Measurements from ENCODE around the gene FGD6.
"Not testable (repeated sequence)": the region's sequence is repeated elsewhere in the genome, so short reads cannot be mapped to it uniquely, and the experiment has no call there.

FGD6 gene

GRCh38 chr12:95158919-95159318 is 58.3 kb downstream of the FGD6 start:
- no peaks in the 10 kb centered on the region for H3K4me1 ChIP-seq (ENCODE audit: control insufficient read depth, insufficient read depth, low read length, poor library complexity, severe bottlenecking)
- DNase-seq = no peak
- no peaks in the 10 kb centered on the region for H3K9me3 ChIP-seq (ENCODE audit: control insufficient read depth, low read length)
- H3K27me3 ChIP-seq (replicated peaks; ENCODE audit: control insufficient read depth, insufficient read depth, low read length, poor library complexity, severe bottlenecking) = no peaks in the 10 kb centered on the region
- H3K4me3 ChIP-seq (ENCODE audit: insufficient read depth, low read depth, low read length, poor library complexity, severe bottlenecking) = no peak overlapping the region
- H3K27ac ChIP-seq (ENCODE audit: insufficient read depth, low read length, poor library complexity, severe bottlenecking) = no peak overlapping the region
- no peaks in the 10 kb centered on the region for H3K36me3 ChIP-seq (ENCODE audit: control insufficient read depth, insufficient read depth, low read length)

- no peak for DNase-seq
Measured at GRCh38 chr12:95151821-95152220, 65.4 kb downstream of the FGD6 start.

GRCh38 chr12:95151406-95151805 is 65.9 kb downstream of the FGD6 start:
- Histone ChIP-seq H3K36me3 (ENCODE audit: control insufficient read depth, insufficient read depth, low read length) (no peaks in the 10 kb centered on the region), H3K9me3 (ENCODE audit: control insufficient read depth, low read length) (no peaks in the 10 kb centered on the region), H3K4me1 (ENCODE audit: control insufficient read depth, insufficient read depth, low read length, poor library complexity, severe bottlenecking) (no peaks in the 10 kb centered on the region), H3K27ac (ENCODE audit: insufficient read depth, low read length, poor library complexity, severe bottlenecking) (no peak overlapping the region), H3K27me3 (replicated peaks; ENCODE audit: control insufficient read depth, insufficient read depth, low read length, poor library complexity, severe bottlenecking) (no peaks in the 10 kb centered on the region), H3K4me3 (ENCODE audit: insufficient read depth, low read depth, low read length, poor library complexity, severe bottlenecking) (no peak overlapping the region)
- DNase-seq = no peak

More at GRCh38 chr12:95151821-95152220, 65.4 kb downstream of the FGD6 start:
- no peak overlapping the region for H3K27ac ChIP-seq (ENCODE audit: insufficient read depth, low read length, poor library complexity, severe bottlenecking)
- no peaks in the 10 kb centered on the region for H3K9me3 ChIP-seq (ENCODE audit: control insufficient read depth, low read length)
- no peak overlapping the region for H3K4me3 ChIP-seq (ENCODE audit: insufficient read depth, low read depth, low read length, poor library complexity, severe bottlenecking)
- no peaks in the 10 kb centered on the region for H3K27me3 ChIP-seq (replicated peaks; ENCODE audit: control insufficient read depth, insufficient read depth, low read length, poor library complexity, severe bottlenecking)
- H3K4me1 ChIP-seq (ENCODE audit: control insufficient read depth, insufficient read depth, low read length, poor library complexity, severe bottlenecking) = no peaks in the 10 kb centered on the region
- H3K36me3 ChIP-seq (ENCODE audit: control insufficient read depth, insufficient read depth, low read length) = no peaks in the 10 kb centered on the region

DNA sequence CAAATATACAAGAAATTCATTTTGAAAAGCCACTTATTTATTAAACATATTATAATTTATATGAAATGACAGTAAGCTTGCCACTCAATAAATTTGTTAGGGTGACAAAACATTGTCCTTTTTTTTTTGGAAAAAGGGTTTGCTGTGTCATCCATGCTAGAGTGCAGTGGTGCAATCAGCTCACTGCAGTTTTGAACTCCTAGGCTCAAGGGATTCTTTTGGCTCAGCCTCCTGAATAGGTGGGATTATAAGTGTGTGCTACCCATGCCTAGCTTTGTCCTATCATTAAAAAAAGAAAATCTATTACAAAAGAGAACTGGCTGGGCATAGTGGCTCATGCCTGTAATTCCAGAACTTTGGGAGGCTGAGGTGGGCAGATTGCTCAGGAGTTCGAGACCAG is 66.8 kb downstream of the FGD6 start:
- no peaks in the 10 kb centered on the region for H3K4me1 ChIP-seq (ENCODE audit: control insufficient read depth, insufficient read depth, low read length, poor library complexity, severe bottlenecking)
- no peak for DNase-seq
- H3K36me3 ChIP-seq (ENCODE audit: control insufficient read depth, insufficient read depth, low read length) = no peaks in the 10 kb centered on the region
- no peak overlapping the region for H3K27ac ChIP-seq (ENCODE audit: insufficient read depth, low read length, poor library complexity, severe bottlenecking)
- H3K9me3 ChIP-seq (ENCODE audit: control insufficient read depth, low read length) = no peaks in the 10 kb centered on the region
- no peak overlapping the region for H3K4me3 ChIP-seq (ENCODE audit: insufficient read depth, low read depth, low read length, poor library complexity, severe bottlenecking)
- no peaks in the 10 kb centered on the region for H3K27me3 ChIP-seq (replicated peaks; ENCODE audit: control insufficient read depth, insufficient read depth, low read length, poor library complexity, severe bottlenecking)

- no peak for DNase-seq
- H3K36me3 ChIP-seq (ENCODE audit: control insufficient read depth, insufficient read depth, low read length) = no peaks in the 10 kb centered on the region
- no peak overlapping the region for H3K27ac ChIP-seq (ENCODE audit: insufficient read depth, low read length, poor library complexity, severe bottlenecking)
- no peak overlapping the region for H3K4me3 ChIP-seq (ENCODE audit: insufficient read depth, low read depth, low read length, poor library complexity, severe bottlenecking)
- no peaks in the 10 kb centered on the region for H3K27me3 ChIP-seq (replicated peaks; ENCODE audit: control insufficient read depth, insufficient read depth, low read length, poor library complexity, severe bottlenecking)
- H3K9me3 ChIP-seq (ENCODE audit: control insufficient read depth, low read length) = no peaks in the 10 kb centered on the region
- no peaks in the 10 kb centered on the region for H3K4me1 ChIP-seq (ENCODE audit: control insufficient read depth, insufficient read depth, low read length, poor library complexity, severe bottlenecking)
Measured at GRCh38 chr12:95147866-95148265, 69.4 kb downstream of the FGD6 start.

DNA sequence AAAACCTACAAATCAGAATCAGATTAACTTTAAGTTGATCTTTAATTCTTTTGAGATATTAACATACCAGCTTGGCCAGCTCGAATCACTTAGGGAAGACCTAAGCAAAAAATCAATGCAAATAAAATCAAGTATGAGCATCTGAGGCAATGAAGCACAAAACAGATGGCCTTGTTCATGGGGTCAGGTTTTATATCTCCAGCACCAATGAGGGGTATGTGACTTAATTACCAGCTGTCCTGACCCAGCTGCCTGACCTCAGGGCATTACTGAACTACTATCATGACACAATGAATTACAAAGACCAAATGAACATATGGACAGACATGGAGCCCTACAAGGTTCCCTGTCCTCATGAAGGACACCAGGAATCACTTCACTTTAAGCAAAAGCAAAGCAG is 70.5 kb downstream of the FGD6 start:
- H3K27ac ChIP-seq (ENCODE audit: insufficient read depth, low read length, poor library complexity, severe bottlenecking) = no peak overlapping the region
- H3K36me3 ChIP-seq (ENCODE audit: control insufficient read depth, insufficient read depth, low read length) = no peaks in the 10 kb centered on the region
- H3K4me3 ChIP-seq (ENCODE audit: insufficient read depth, low read depth, low read length, poor library complexity, severe bottlenecking) = no peak overlapping the region
- no peak for DNase-seq
- no peaks in the 10 kb centered on the region for H3K9me3 ChIP-seq (ENCODE audit: control insufficient read depth, low read length)
- no peaks in the 10 kb centered on the region for H3K27me3 ChIP-seq (replicated peaks; ENCODE audit: control insufficient read depth, insufficient read depth, low read length, poor library complexity, severe bottlenecking)
- H3K4me1 ChIP-seq (ENCODE audit: control insufficient read depth, insufficient read depth, low read length, poor library complexity, severe bottlenecking) = no peaks in the 10 kb centered on the region

DNA sequence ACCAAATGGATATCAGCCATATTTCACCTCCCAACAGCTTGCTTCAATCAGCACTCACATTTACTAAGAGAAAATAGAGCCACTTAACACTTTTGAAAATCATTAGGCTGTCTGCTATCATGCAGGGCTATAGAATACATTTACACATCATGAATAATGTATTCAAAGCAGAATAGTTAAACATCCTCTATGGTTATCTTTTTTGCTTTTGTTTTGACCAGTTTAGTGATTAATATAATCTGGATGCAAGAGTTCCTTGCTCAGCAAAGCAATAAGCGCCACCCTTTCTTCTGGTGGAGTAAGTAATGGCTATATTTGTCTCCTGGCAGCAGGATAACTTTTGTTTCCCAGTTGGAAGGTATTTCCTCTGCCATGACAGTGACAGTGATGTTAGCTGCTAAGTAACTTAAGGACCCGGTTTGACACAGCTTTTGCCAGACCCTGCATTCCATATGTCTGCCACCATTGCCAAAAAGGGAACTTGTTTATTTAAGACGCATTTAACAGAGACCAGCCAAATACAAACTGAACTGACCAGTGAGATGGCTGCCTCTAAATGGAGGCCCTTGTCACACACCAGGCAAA is 73.6 kb downstream of the FGD6 start:
- Histone ChIP-seq H3K4me3 (ENCODE audit: insufficient read depth, low read depth, low read length, poor library complexity, severe bottlenecking) (no peak overlapping the region), H3K36me3 (ENCODE audit: control insufficient read depth, insufficient read depth, low read length) (no peaks in the 10 kb centered on the region), H3K27me3 (replicated peaks; ENCODE audit: control insufficient read depth, insufficient read depth, low read length, poor library complexity, severe bottlenecking) (no peaks in the 10 kb centered on the region), H3K9me3 (ENCODE audit: control insufficient read depth, low read length) (no peaks in the 10 kb centered on the region), H3K27ac (ENCODE audit: insufficient read depth, low read length, poor library complexity, severe bottlenecking) (no peak overlapping the region), H3K4me1 (ENCODE audit: control insufficient read depth, insufficient read depth, low read length, poor library complexity, severe bottlenecking) (no peaks in the 10 kb centered on the region)
- no peak for DNase-seq

DNA sequence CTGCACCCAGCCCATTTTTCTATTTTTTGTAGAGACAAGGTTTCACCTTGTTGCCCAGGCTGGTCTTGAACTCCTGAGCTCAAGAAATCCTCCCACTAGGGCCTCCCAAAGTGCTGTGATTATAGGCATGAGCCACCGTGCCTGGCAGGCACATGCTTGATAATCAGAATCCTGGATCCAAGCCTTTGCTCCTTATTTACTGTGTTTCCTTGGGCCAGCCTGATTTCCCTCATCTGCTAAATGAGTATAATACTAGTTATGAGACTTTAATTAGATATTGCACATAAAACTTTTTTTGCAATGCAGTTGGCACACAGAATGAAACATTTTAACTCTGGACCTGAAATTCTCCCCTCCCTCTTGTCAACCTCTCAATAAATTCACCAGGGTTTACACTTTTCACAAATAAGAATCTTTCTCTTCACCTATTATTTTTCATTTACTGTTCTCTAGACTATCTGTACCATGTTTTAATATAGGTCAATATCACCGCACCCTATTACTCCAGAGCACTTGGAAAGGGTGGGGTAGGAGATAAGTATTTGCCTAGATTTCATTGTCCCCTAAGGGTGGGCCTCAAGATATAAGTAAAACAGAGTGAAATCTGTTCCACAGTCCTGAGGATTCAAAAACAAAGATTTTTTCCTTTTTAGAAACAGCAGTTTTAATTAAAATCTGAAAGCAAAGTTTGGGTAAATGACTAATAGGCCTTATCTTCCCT is 74.7 kb downstream of the FGD6 start:
- DNase-seq = no peak
- H3K36me3 ChIP-seq (ENCODE audit: control insufficient read depth, insufficient read depth, low read length) = no peaks in the 10 kb centered on the region
- no peak overlapping the region for H3K27ac ChIP-seq (ENCODE audit: insufficient read depth, low read length, poor library complexity, severe bottlenecking)
- no peaks in the 10 kb centered on the region for H3K9me3 ChIP-seq (ENCODE audit: control insufficient read depth, low read length)
- no peaks in the 10 kb centered on the region for H3K4me1 ChIP-seq (ENCODE audit: control insufficient read depth, insufficient read depth, low read length, poor library complexity, severe bottlenecking)
- H3K27me3 ChIP-seq (replicated peaks; ENCODE audit: control insufficient read depth, insufficient read depth, low read length, poor library complexity, severe bottlenecking) = no peaks in the 10 kb centered on the region
- no peak overlapping the region for H3K4me3 ChIP-seq (ENCODE audit: insufficient read depth, low read depth, low read length, poor library complexity, severe bottlenecking)

DNA sequence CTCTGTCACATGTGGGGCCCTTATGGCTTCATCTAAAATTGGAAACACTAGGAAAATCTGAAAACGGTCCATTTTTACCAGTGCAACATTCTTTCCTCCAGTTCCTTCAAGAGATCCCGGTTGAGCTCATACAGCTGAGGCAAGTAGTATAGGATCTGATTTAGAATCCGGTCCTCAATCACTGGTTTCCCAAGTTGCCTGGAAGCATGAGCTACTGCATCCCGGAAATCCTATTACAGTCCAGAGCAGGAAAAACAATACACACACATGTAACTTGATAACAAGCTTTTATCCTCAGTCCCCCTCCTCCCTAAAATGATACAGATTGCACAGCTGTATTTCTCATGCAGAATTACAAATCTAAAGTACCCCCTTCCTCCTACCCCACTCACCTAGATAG is 76.0 kb downstream of the FGD6 start:
- no peaks in the 10 kb centered on the region for H3K9me3 ChIP-seq (ENCODE audit: control insufficient read depth, low read length)
- no peak overlapping the region for H3K27ac ChIP-seq (ENCODE audit: insufficient read depth, low read length, poor library complexity, severe bottlenecking)
- no peaks in the 10 kb centered on the region for H3K27me3 ChIP-seq (replicated peaks; ENCODE audit: control insufficient read depth, insufficient read depth, low read length, poor library complexity, severe bottlenecking)
- no peak for DNase-seq
- H3K36me3 ChIP-seq (ENCODE audit: control insufficient read depth, insufficient read depth, low read length) = no peaks in the 10 kb centered on the region
- no peak overlapping the region for H3K4me3 ChIP-seq (ENCODE audit: insufficient read depth, low read depth, low read length, poor library complexity, severe bottlenecking)
- no peaks in the 10 kb centered on the region for H3K4me1 ChIP-seq (ENCODE audit: control insufficient read depth, insufficient read depth, low read length, poor library complexity, severe bottlenecking)

DNA sequence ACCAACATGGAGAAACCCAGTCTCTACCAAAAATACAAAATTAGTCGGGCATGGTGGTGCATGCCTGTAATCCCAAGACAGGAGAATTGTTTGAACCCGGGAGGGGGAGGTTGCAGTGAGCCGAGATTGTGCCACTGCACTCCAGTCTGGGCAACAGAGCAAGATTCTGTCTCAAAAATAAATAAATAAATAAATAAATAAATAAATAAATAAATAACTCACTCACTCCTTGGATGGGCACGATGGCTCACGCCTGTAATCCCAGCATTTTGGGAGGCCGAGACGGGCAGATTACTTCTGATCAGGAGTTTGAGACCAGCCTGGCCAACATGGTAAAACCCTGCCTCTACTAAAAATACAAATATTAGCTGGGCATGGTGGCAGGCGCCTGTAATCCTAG is 79.2 kb downstream of the FGD6 start:
- not testable (repeated sequence) for DNase-seq; H3K27ac ChIP-seq (ENCODE audit: insufficient read depth, low read length, poor library complexity, severe bottlenecking); H3K36me3 ChIP-seq (ENCODE audit: control insufficient read depth, insufficient read depth, low read length); H3K4me3 ChIP-seq (ENCODE audit: insufficient read depth, low read depth, low read length, poor library complexity, severe bottlenecking); H3K4me1 ChIP-seq (ENCODE audit: control insufficient read depth, insufficient read depth, low read length, poor library complexity, severe bottlenecking); H3K27me3 ChIP-seq (replicated peaks; ENCODE audit: control insufficient read depth, insufficient read depth, low read length, poor library complexity, severe bottlenecking); H3K9me3 ChIP-seq (ENCODE audit: control insufficient read depth, low read length)
